GM12875 (cell line): Measurements from ENCODE around the gene TBCD.

Experiments
- H3K4me3 ChIP-seq: one replicate; pipeline ENCODE4 v1.5.1; 2011; ENCODE audit warnings: low read depth, low read length, control low read depth
- CTCF ChIP-seq: IDR thresholded peaks from 2 replicates; pipeline ENCODE4 v1.5.1; 2011; ENCODE audit warnings: low read depth, mild to moderate bottlenecking, control low read depth, inconsistent platforms, low read length, moderate library complexity, borderline replicate concordance; ENCODE audit not compliant: insufficient read depth

The TBCD gene

GRCh38 chr17:82956146-82956725, 204.4 kb downstream of the TBCD start:
- no peak overlapping the region for H3K4me3 ChIP-seq
- TF ChIP-seq CTCF, result no peak

GRCh38 chr17:82956726-82957468, 205.0 kb downstream of the TBCD start:
- no peak overlapping the region for H3K4me3 ChIP-seq
- TF ChIP-seq CTCF, result no peak

- no peak for TF ChIP-seq CTCF
- no peak overlapping the region for H3K4me3 ChIP-seq
Measured at GRCh38 chr17:82957469-82957795, 205.6 kb downstream of the TBCD start.

GRCh38 chr17:82957961-82958561, 206.2 kb downstream of the TBCD start:
- H3K4me3 ChIP-seq, result no peak overlapping the region
- TF ChIP-seq CTCF, result no peak

DNA sequence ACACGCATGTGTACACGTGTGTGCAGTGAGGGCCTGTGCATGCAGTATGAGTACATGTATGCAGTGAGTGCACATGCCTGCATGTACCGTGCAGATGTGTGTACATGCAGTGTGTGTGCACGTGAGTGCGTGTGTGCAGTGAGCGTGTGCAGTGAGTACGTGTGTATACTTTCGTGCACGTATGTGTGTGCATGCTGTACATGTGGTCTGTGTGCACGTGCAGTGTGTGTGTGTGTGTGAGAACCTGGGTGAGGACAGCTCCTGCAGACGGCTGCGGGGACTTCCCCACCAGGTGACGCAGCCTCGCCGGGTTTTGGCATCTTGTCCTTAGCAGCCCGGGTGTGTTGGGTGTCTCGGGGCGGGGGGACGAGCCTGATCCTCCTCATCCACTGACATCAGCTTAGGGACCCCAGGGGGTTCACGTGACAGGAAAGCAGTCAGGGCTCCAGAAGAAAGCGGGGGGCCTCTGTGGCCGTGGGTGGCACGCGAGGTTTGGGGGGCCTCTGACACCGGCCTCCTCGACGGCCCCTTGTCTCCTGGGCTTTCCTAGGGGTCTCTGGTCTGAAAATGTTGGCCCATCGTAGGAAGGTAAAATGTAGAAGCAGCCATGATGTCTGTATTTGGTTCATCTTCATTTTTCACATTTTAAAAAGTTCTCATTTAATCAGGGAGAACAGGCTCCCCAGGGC, 207.5 kb downstream of the TBCD start:
- TF ChIP-seq CTCF, result no peak
- no peak overlapping the region for H3K4me3 ChIP-seq

DNA sequence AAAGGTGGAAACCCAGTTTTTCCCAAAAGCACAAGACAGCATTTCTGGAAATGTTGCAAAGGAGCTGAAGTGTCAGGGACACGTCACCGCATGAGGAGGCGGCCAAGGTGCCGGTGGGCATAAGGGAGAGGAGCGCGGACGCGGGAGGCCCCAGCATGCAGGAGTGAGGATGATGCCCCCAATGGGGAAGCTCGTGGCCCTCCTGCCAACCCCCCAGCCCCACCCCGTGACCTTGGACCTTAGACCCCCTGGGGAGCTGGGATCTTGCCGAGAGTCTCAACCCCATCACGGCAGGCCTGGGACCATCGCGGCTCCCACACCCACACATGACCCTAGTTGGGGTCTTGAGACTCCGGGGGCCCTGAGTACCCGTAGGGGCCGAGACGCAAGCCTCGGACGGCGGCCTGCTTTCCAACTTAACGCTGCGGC, 208.1 kb downstream of the TBCD start:
- TF ChIP-seq CTCF, result no peak
- H3K4me3 ChIP-seq, result no peak overlapping the region
